ENCODE measurements around the gene AQP7.

DNA sequence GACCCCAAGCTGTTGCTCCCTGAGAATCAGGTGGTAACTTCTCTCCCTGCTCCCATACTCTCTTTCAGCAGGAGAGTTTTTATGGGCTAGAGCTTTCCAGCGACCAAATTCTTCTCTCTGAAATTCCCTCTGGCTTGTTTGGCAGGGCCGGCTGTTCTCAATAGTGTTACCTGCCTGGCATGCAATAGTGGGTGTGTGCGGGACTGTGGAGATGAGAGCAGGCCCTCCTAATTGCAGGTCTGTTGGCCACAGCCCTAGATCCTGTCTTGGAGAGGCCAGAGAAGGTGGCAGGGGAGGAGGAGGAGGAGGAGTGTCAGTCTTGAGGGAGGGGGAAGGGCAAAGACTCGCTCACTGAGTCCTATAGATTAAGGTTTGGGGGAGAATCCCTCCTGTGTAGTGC lies 29.5 kb downstream of the AQP7 start:
- TF ChIP-seq, protein P1, sequence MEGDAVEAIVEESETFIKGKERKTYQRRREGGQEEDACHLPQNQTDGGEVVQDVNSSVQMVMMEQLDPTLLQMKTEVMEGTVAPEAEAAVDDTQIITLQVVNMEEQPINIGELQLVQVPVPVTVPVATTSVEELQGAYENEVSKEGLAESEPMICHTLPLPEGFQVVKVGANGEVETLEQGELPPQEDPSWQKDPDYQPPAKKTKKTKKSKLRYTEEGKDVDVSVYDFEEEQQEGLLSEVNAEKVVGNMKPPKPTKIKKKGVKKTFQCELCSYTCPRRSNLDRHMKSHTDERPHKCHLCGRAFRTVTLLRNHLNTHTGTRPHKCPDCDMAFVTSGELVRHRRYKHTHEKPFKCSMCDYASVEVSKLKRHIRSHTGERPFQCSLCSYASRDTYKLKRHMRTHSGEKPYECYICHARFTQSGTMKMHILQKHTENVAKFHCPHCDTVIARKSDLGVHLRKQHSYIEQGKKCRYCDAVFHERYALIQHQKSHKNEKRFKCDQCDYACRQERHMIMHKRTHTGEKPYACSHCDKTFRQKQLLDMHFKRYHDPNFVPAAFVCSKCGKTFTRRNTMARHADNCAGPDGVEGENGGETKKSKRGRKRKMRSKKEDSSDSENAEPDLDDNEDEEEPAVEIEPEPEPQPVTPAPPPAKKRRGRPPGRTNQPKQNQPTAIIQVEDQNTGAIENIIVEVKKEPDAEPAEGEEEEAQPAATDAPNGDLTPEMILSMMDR (IDR thresholded peaks at IDR 0.05; ENCODE audit: borderline replicate concordance, extremely low read depth, low read length, poor library complexity, severe bottlenecking), result no peak
- no peak for TF ChIP-seq EZH2 (IDR thresholded peaks at IDR 0.05; ENCODE audit: borderline replicate concordance, low read depth, low read length, severe bottlenecking)
